HCT116 (cell line): ENCODE measurements around the gene NR1I3.

Experiments
- EZH2 ChIP-seq: fragments of 200-600 bp; sonication (generic); IDR thresholded peaks from 2 replicates; pipeline ENCODE4 v1.6.1; 2017; ENCODE audit warnings: antibody characterized with exemption, mixed run types
- POLR2AphosphoS5 ChIP-seq: IDR thresholded peaks from 2 replicates; pipeline ENCODE4 v1.6.1; 2011; ENCODE audit warnings: mild to moderate bottlenecking, low read depth, low read length, moderate library complexity
- TCF7L2 ChIP-seq: IDR thresholded peaks from 2 replicates; pipeline ENCODE4 v1.7.0; 2011; ENCODE audit warnings: borderline replicate concordance, inconsistent platforms; ENCODE audit not compliant: insufficient read depth, insufficient read length; ENCODE audit errors: extremely low read depth
- YY1 ChIP-seq: IDR thresholded peaks from 2 replicates; pipeline ENCODE4 v1.6.1; 2011; ENCODE audit warnings: low read length, low read depth, moderate library complexity, mild to moderate bottlenecking; ENCODE audit not compliant: insufficient replicate concordance; ENCODE audit errors: extremely low read depth
- TF ChIP-seq, protein P1 (sequence below), 3 experiments: fragments of 200-600 bp in 1 of 3; sonication (generic) in 1 of 3; IDR thresholded peaks in 2 of 3; conservative IDR thresholded peaks in 1 of 3; 2 replicates each; pipeline ENCODE4 v1.5.1; 2012 to 2017; ENCODE audit warnings: low read depth in 2 of 3, low read length in 2 of 3, antibody characterized with exemption in 1 of 3, borderline replicate concordance in 1 of 3, control low read depth in 1 of 3, mild to moderate bottlenecking in 1 of 3, mixed read lengths in 1 of 3, mixed run types in 1 of 3, moderate library complexity in 1 of 3; ENCODE audit not compliant: insufficient read depth in 1 of 3
- TF ChIP-seq, protein P2 (sequence below): IDR thresholded peaks from 2 replicates; pipeline ENCODE4 v1.6.1; 2012; ENCODE audit warnings: low read depth

DNA sequence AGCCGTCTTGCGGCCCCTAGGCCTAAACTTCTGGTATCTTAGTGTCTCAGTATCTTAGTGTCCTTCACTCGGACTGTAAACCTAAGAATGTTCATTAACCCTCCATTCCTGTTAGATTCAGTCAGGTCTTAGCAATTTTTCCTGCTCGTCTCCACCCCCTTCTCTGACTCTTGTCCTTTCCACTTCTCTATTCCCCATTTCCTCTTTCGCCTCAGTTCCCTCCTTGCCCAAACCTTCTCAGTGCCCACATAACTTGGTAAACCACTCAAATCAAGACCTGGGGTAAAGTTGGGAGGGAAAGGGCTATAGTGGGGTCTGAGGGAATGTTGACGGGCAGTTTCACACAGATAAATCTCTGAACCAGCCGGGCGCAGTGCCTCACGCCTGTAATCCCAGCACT is 23.6 kb downstream of the NR1I3 start:
- TF ChIP-seq, protein P1, sequence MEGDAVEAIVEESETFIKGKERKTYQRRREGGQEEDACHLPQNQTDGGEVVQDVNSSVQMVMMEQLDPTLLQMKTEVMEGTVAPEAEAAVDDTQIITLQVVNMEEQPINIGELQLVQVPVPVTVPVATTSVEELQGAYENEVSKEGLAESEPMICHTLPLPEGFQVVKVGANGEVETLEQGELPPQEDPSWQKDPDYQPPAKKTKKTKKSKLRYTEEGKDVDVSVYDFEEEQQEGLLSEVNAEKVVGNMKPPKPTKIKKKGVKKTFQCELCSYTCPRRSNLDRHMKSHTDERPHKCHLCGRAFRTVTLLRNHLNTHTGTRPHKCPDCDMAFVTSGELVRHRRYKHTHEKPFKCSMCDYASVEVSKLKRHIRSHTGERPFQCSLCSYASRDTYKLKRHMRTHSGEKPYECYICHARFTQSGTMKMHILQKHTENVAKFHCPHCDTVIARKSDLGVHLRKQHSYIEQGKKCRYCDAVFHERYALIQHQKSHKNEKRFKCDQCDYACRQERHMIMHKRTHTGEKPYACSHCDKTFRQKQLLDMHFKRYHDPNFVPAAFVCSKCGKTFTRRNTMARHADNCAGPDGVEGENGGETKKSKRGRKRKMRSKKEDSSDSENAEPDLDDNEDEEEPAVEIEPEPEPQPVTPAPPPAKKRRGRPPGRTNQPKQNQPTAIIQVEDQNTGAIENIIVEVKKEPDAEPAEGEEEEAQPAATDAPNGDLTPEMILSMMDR (IDR thresholded peaks at IDR 0.05 in 2 of 3, conservative IDR thresholded peaks at IDR 0.05 in 1 of 3; ENCODE audit: borderline replicate concordance in 1 of 3, insufficient read depth in 1 of 3, low read depth in 2 of 3, low read length in 2 of 3), result no peak
- TF ChIP-seq, protein P2, sequence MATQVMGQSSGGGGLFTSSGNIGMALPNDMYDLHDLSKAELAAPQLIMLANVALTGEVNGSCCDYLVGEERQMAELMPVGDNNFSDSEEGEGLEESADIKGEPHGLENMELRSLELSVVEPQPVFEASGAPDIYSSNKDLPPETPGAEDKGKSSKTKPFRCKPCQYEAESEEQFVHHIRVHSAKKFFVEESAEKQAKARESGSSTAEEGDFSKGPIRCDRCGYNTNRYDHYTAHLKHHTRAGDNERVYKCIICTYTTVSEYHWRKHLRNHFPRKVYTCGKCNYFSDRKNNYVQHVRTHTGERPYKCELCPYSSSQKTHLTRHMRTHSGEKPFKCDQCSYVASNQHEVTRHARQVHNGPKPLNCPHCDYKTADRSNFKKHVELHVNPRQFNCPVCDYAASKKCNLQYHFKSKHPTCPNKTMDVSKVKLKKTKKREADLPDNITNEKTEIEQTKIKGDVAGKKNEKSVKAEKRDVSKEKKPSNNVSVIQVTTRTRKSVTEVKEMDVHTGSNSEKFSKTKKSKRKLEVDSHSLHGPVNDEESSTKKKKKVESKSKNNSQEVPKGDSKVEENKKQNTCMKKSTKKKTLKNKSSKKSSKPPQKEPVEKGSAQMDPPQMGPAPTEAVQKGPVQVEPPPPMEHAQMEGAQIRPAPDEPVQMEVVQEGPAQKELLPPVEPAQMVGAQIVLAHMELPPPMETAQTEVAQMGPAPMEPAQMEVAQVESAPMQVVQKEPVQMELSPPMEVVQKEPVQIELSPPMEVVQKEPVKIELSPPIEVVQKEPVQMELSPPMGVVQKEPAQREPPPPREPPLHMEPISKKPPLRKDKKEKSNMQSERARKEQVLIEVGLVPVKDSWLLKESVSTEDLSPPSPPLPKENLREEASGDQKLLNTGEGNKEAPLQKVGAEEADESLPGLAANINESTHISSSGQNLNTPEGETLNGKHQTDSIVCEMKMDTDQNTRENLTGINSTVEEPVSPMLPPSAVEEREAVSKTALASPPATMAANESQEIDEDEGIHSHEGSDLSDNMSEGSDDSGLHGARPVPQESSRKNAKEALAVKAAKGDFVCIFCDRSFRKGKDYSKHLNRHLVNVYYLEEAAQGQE, result no peak
- TF ChIP-seq TCF7L2, result no peak
- no peak for TF ChIP-seq YY1
- no peak for TF ChIP-seq EZH2
- TF ChIP-seq POLR2AphosphoS5, result no peak
